Skin epidermis (tissue), 12 donors: ENCODE measurements around the gene HIVEP3.

Experiments
- H3K27ac ChIP-seq, 21 experiments: fragments of 200-600 bp; sonication (generic) in 11 of 21; one replicate each; pipeline ENCODE4 v1.5.0; 2020; ENCODE audit warnings: mild to moderate bottlenecking in 3 of 21, inconsistent platforms in 2 of 21, moderate library complexity in 2 of 21
- H3K4me3 ChIP-seq, 7 experiments: fragments of 200-600 bp; sonication (generic) in 2 of 7; one replicate each; pipeline ENCODE4 v1.5.0; 2020; ENCODE audit warnings: inconsistent platforms in 2 of 7, mild to moderate bottlenecking in 2 of 7, moderate library complexity in 1 of 7

Gene HIVEP3

GRCh38 chr1:41898191-41898713 is 20.5 kb downstream of the HIVEP3 start:
- H3K27ac ChIP-seq = peak overlapping the region in 5 of 21 experiments; percentile 47 to 77 (median 68)

DNA sequence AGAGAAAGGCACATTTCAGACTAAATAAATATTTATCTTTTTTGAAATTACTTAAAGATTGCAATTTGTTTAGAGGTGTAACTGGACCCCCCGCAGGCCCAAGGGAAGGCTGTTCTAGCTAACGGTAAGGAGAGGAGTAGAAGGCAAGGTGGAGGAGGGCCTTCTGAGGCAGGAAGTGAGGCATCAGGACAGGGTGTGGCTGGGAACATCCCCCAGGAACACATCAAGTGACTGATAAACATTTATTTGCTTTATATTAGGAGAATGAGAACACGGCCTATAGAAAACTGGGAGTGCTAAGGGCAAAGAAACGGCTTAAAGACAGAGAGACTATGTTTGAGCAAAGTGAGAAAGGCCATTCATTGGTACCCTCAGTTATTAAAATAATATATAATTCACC is 23.2 kb downstream of the HIVEP3 start:
- H3K27ac ChIP-seq = no peak overlapping the region

More at GRCh38 chr1:41898191-41898713, 20.5 kb downstream of the HIVEP3 start:
- no peak overlapping the region for H3K4me3 ChIP-seq

DNA sequence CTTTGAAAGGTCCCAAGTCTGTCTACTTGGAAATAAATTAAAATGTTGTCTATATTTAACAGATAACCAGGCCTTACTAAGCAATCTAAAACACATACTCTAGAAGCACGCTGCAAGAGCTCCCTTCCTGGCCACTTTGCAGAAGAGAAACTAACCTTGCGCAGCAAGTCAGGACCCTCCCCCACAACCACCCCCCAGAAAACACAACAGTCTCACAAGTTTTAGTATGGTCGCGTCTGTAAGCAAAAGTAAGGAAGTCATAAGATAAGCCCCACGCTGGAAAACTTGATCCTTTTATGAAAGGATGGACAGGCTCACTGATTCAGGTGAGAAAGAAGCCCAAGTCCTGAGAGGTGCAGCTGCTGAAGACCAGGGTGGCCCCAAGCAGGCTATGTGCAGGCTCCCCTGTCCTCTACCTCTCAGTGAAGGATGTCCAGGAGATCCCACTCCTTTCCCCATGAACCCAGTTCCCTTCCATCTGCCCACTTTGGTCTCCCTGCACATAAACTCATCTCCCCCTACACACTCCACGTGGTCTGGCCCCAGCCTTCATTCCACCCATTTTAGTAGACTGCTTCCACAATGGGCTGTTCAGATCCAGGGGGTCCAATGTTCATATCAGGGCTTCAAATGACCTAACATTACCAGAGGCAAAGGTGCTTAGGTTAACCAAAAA is 23.8 kb downstream of the HIVEP3 start:
- Histone ChIP-seq H3K4me3 (no peak overlapping the region), H3K27ac (no peak overlapping the region)

More for the DNA sequence above, 23.2 kb downstream of the HIVEP3 start:
- H3K4me3 ChIP-seq = no peak overlapping the region

DNA sequence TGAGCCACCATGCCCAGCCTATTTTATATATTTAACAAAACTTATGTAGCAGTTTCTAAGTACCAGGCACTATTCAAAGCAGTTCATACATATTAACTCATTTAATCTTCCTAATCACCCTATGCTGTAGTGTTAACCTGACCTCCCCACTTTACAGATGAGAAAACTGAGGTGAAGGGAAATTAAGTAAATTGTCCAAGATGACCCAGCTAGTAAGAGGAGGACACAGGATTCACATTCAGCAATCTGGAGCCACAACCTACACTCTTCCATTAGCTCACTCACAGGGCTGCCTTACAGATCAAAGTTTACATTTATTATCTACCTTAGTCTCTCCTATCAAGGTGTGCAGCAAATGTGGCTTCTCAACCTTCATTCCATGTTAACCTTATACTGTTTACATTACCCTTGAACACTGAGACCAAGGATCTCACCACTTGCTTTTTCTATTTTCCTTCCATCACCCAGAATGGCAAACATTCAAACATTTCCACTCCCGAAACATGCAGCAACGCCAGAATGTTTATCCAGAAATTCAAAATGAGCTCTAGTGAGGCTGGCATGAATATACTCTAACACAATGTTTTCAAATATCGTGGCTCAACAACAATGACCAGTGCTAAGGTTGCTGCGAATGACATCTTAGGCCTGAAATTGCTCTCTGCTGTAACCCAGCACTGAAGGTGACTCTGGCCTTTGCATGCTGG is 24.5 kb downstream of the HIVEP3 start:
- no peak overlapping the region for H3K4me3 ChIP-seq
- H3K27ac ChIP-seq = no peak overlapping the region

GRCh38 chr1:41892301-41892781 is 26.4 kb downstream of the HIVEP3 start:
- H3K4me3 ChIP-seq = no peak overlapping the region
- peak overlapping the region in 10 of 21 experiments; percentile 13 to 95 (median 78) for H3K27ac ChIP-seq

DNA sequence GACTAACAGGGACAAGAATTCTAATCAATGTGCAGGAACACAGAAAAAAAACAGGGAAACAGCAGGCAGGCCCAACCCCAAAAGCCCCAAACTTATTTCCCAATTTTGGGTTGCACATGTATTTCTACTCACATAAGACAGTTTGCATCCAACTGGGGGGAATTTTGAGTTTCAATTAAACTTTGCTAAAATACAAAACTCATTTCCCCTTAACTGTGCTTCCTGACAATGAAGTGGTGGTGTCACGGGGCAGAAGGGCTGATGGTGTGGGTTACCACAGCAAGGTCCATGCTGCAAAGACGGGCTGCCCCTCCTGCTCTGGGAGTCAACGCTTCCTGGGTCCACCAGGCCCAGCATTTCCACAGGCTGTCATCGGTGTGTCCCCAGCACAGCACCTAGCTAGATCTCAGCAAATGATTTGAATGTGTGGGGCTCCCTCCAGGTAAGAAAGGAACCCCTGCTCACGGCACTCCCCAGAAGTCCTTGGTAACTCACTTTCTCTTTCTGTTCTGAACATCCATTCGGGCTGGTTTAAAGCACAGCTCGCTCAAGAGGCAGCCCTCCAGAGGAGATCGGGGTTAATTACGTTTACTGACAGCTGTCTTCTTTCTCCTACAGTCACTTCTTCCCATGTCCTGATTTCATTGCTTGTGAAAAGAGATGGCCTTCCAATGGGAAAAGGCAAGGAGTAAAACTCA is 27.4 kb downstream of the HIVEP3 start:
- H3K27ac ChIP-seq = peak overlapping the region in 20 of 21 experiments; percentile 6 to 95 (median 72)
- peak overlapping the region in 6 of 7 experiments; percentile 12 to 23 (median 17) for H3K4me3 ChIP-seq

- Histone ChIP-seq H3K27ac (peak overlapping the region in 18 of 21 experiments; percentile 12 to 95 (median 73)), H3K4me3 (no peak overlapping the region)
These were observed 27.9 kb downstream of the HIVEP3 start for GRCh38 chr1:41890825-41891198.

DNA sequence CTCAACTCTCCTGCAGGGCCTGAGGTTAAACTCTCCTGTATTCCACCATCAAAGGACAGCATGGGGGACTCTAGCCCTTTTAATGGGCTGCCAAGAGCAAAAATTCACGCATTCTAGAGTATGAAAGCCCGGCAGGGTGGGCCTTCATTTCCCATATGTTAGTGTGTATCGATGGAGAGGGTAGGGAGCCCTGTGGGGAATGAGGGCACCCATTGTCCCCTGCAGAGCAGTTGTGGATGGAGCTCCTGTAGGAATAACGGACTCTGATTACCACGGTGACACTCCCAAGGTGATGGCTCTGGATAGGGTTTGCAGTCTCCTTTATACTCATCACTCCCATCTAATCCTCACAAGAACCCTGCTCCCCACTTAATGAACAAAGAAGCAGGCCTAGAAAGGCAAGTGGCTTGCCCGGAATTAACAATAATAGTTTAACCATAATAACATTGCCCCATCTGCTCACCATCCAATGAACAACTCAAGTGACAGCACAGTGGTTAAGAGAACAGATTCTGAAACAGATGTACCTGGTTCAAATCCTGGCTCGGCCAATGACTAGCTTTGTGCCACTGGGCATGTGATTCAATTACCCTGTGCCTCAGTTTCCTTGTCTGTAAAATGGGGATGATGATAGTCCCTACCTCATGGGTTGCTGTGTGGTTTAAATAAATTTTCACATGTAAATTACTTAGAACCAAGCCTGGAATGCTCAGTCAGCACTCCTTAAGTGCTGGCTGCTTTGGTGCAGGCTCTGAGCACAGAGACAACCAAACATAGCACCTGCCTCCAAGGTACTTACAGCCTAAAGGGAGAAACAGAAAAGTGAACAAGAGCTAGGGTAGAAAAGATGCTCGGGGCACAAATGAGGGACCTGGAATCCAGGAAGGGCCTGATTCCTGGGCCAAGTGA is 29.0 kb downstream of the HIVEP3 start:
- no peak overlapping the region for H3K4me3 ChIP-seq
- H3K27ac ChIP-seq = peak overlapping the region in 5 of 21 experiments; percentile 34 to 88 (median 86)

GRCh38 chr1:41888756-41889155 is 30.0 kb downstream of the HIVEP3 start:
- no peak overlapping the region for H3K27ac ChIP-seq
- H3K4me3 ChIP-seq = no peak overlapping the region

GRCh38 chr1:41887365-41887764 is 31.4 kb downstream of the HIVEP3 start:
- Histone ChIP-seq H3K27ac (no peak overlapping the region), H3K4me3 (no peak overlapping the region)

GRCh38 chr1:41884256-41885230 is 34.2 kb downstream of the HIVEP3 start:
- H3K4me3 ChIP-seq = no peak overlapping the region
- H3K27ac ChIP-seq = no peak overlapping the region

DNA sequence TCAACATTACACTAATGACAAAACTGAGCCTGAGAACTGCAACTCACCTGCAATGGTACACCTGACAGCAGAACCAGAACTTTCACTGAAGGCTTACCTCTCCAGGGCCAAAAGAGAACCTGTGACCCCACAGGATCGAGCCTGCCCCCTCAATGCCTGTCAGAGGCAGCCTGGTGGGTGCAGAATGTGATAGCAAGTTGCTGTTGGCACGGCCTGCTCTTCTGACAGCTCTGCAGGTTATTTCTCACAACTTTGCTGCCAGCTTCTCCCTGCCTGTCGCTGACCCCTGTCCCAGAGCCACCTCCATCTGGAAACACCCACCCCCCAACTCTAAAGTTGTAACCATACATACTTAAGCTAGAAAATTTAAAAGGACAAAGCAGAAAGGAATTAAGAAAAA is 35.2 kb downstream of the HIVEP3 start:
- no peak overlapping the region for H3K4me3 ChIP-seq
- peak overlapping the region in 1 of 21 experiments; percentile 51 for H3K27ac ChIP-seq

DNA sequence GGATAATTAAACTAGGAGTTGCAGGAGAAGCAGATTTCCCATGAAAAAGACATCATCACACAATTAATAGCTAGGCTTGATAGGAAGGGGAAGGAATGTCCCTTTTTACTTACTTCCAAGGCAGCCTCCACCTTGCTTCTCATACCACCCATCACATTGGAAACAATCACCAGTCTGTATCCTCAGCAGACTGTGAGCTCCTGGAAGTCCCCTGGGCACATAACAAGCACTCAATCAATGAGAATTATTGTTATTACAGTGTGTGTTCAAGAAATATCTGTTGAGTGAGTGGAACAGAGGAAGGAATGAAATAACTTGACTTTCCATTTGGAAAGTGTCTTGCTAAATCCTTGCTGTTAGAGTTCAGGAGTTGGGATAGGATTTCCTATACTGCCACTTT is 36.2 kb downstream of the HIVEP3 start:
- Histone ChIP-seq H3K4me3 (no peak overlapping the region), H3K27ac (peak overlapping the region in 2 of 21 experiments; percentile 2 to 51)

DNA sequence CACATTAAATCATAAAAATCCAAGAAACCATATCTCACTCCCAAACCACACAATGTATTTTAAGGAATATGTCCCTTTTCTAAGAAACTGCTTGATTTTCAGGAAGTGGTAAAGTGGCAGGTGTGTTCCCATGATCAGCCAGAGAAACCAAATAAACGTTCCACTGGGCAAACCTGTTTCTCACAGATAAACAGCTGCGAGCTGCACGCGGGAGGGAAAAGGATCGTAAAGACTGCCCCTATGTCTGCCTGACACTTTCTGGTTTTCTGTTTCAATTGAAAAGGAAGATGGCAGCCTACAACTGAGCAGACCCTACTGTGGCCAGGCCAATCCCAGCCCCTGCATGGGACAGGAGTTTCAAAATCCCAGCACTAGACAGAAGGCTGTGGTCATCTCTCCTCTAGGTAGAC is 36.6 kb downstream of the HIVEP3 start:
- Histone ChIP-seq H3K4me3 (no peak overlapping the region), H3K27ac (peak overlapping the region in 1 of 21 experiments; percentile 6)

DNA sequence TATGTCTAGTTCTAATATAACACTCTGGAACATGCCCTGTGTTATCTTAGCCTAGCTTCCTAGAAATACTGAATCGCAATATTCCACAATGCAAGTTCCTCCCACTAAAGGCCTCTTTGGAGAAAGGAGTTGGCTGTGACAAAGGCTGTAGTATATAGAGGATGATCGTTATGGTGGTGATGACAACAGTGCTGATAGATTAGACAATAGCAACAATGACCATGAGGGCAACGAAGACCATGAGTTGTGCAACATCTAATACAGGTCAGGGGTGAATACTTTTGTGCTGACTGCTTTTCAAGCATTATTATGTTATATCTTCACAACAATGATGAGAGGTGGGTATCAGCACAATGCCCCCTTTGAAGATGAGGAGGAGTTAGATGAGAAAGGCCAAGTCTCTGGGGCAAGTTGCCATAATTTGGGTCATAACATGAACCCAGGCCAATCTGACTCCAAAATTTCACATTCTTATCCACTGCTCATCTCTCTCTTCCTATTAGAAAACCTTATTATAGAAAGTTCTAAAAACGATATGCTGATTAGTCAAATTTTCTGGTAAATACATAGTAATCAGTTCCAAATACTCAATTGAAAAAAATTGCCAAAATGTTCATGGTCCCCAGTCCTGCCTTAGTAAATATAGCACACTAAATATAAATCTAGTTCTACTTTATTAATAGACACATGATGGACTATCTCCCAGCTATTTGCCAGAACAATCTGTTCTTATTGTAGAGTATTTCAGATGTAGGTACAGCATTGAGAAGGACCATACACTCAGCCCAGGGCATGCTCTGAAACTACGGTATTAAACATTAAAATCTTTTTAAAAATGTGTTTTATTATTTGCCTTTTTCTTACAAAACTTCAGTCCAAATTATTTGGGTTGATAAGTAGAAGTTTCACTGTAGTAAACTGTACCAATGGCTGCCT is 37.5 kb downstream of the HIVEP3 start:
- Histone ChIP-seq H3K4me3 (no peak overlapping the region), H3K27ac (no peak overlapping the region)

DNA sequence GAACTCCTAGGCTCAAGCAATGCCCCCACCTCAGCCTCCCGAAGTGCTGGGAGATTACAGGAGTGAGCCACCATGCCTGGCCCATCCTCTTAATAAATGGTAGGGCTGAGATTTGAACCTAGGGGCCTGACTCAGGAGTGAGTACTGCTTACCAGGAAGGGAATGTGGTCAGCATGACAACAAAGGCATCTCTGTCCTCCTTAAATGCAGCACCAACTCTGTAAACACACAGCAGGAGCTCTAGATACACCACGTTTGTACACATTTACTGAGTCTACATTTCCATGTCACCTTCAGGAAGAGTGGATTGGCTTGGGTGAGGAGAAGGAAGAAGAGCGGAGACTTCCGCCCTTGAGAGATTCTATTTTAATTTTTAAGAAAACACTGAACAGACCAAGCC is 38.5 kb downstream of the HIVEP3 start:
- Histone ChIP-seq H3K27ac (no peak overlapping the region), H3K4me3 (no peak overlapping the region)

- H3K4me3 ChIP-seq = no peak overlapping the region
- H3K27ac ChIP-seq = no peak overlapping the region
These were observed 39.1 kb downstream of the HIVEP3 start for GRCh38 chr1:41879617-41880016.
